NOMO-1 treated with DMSO at 0.1 percent for 48 hours (cell line): ENCODE measurements around the gene FRAT1.
"Not testable (repeated sequence)": the region's sequence is repeated elsewhere in the genome, so short reads cannot be mapped to it uniquely, and the experiment has no call there.

Source experiments
- DNase-seq: peaks from one replicate; lab custom pipeline; 2025; ENCODE audit not compliant: unreplicated experiment; lab: John Stamatoyannopoulos, UW

FRAT1 gene

GRCh38 chr10:97334370-97335175, 15.5 kb downstream of the FRAT1 start, which contains the start of gene FRAT2:
FRAT2 (minus strand) TSS chr10:97334729; CDS start chr10:97334572, 157 bp downstream.
- DNase-seq, result peak; percentile 82

GRCh38 chr10:97335188-97335619, 16.1 kb downstream of the FRAT1 start:
- DNase-seq, result no peak

- peak; percentile 4 for DNase-seq
Observed at GRCh38 chr10:97336006-97336405, 16.9 kb downstream of the FRAT1 start.

- no peak for DNase-seq
Observed at GRCh38 chr10:97336446-97336845, 17.4 kb downstream of the FRAT1 start.

GRCh38 chr10:97336942-97337831, 18.1 kb downstream of the FRAT1 start:
- DNase-seq, result no peak

- DNase-seq, result no peak
Observed at GRCh38 chr10:97338041-97338440, 19.0 kb downstream of the FRAT1 start.

GRCh38 chr10:97341416-97341815, 22.3 kb downstream of the FRAT1 start:
- DNase-seq, result no peak

GRCh38 chr10:97343664-97344063, 24.6 kb downstream of the FRAT1 start:
- DNase-seq, result not testable (repeated sequence)

DNA sequence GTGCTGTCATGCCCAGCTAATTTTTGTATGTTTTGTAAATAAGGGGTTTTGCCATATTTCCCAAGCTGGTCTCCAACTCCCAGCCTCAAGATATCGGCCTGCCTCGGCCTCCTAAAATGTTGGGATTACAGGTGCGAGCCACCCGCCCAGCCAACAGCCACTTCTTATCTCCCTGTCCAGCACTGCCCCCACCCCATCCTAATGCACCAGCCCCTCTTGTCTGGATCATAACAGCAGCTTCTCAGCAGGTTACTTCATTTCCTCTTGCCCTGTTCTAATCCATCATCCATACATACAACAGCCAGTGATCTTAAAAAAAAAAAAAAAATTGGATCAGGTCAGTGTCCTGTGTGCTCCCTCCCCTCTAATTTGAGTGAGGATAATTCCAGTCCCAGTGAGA, 28.2 kb downstream of the FRAT1 start:
- no peak for DNase-seq

DNA sequence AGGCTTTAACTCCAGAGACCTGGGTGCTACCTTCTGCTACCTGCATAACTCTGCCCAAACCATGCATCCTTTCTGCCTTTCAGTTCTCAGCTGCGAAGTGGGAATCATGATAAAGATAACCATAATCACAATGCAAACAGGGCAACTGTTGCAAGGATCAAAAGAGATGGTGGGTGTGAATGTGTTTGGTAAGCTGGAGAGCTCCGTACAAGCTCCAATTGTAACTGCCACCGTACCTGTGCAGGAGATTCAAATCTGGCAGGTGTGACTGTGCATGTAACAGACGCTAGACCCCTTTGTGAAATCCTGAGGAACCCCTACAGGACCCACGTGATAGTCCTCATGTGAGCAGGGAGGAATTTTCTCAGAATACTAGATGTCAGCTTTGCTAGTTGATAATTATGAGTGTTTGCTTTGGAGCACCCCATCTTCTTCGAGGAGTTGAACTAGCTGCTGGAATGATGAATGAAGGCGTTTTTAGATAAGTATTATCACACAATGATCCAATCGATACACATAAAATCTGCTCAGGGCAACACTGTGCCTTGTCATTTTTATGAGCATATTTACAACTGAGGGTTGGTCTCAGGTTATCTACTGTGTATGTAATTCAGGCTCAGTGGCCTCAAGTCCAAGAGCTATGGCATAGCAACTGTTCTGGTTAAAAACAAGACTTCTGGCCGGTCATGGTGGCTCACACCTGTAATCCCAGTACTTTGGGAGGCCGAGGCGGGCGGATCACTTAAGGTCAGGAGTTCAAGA, 30.9 kb downstream of the FRAT1 start:
- DNase-seq, result no peak

- no peak for DNase-seq
Observed at GRCh38 chr10:97353945-97354344, 34.9 kb downstream of the FRAT1 start.

DNA sequence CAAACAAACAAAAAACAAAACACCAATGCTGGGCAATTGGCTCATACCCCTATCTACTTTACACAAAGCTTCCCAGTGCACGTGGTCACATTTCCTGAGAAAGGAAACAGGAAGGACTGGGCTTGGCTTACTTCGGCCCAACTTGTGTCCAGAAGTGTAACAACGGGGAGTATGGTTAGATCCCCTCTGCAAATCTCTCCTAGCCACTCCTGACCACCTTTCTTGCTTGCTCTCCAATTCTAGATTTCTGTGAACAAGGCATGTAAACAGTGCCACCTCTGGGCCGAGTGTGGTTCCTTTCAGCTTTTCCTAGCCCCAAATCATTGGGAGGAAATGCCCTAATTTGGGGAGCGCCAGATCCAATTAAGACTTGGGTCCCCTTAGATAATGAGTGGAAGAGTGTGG, 36.5 kb downstream of the FRAT1 start:
- DNase-seq, result peak; percentile 47

GRCh38 chr10:97356318-97356914, 37.3 kb downstream of the FRAT1 start:
- DNase-seq, result peak; percentile 65

DNA sequence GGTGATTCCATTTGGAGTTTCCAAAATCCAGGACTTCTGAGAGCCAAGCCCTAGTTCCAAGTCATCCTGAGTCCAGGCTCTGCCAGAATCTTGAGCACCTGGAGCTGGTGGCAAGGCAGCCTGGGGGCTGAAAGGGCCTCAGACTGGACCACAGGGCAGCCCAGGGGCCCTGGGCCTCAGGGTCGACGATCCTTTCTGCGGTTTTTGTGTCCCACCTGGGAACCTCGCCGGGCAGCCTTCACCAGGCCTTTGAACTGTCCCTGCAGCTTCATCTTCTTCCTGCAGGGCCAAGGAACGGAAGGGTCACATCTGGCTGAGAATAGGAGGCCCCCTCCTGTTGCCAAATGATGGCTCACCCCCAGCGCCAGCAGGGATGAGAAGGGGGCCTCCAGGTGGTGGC, 37.8 kb downstream of the FRAT1 start:
- DNase-seq, result no peak

- DNase-seq, result no peak
Observed at GRCh38 chr10:97358349-97358748, 39.3 kb downstream of the FRAT1 start.

DNA sequence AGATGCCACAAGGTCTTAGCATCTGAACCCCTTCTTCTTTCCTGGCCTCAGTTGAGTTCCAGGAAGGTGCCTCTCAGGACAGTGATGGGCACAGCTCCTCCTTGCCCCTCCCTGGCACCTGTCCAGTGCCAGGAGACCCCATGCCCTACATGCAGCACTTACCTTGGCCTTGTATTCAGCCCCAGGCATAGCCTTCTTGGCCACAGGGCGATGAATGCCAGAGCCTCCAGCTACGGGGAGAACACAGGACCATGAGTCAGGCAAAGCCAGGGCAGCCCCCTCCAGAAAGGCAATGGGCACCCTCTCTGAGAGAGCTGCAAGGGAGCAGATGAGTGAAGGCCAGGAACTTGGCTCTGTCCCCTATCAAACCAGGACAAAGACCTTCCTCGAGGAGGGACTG, 39.7 kb downstream of the FRAT1 start:
- no peak for DNase-seq

DNA sequence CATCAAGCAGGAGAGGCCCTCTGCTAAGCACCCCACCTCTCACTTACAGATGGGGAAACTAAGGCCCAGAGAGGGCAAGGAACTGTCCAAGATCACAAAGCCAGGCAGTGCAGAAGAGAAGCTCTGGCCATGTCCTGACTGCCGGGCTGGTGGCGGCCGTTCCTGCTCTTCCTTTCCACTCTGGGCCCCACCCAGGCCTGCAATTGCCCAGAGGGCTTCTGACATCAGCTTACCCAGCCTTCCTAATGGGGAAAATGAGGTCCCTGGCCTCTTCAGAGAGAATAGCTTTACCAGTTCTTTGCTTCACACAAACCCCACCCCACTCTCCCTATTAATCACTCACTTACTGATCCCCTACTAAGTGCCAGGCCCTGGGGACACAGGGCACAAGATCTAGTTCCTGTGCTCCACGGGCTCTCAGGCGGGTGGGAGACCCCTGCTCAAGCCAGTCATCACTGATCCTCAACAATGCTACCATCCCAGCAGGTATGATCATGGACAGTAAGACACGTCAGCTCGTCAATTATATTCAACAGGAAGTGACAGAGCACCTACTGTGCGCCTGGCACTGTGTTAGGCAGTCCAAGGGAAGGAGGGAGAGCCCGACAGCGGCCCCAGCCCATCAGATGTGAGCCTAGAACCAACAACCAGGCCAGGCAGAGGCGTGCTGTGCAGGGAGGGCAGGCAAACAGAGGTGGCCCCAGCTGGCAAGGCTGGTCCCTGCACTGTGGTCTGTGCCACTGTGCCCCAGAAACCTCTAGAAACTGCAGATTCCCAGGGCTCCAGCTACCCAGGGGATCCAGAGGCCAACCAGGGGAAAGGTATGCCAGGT, 41.9 kb downstream of the FRAT1 start:
- DNase-seq, result no peak

- DNase-seq, result no peak
Observed at GRCh38 chr10:97361537-97361901, 42.4 kb downstream of the FRAT1 start.

DNA sequence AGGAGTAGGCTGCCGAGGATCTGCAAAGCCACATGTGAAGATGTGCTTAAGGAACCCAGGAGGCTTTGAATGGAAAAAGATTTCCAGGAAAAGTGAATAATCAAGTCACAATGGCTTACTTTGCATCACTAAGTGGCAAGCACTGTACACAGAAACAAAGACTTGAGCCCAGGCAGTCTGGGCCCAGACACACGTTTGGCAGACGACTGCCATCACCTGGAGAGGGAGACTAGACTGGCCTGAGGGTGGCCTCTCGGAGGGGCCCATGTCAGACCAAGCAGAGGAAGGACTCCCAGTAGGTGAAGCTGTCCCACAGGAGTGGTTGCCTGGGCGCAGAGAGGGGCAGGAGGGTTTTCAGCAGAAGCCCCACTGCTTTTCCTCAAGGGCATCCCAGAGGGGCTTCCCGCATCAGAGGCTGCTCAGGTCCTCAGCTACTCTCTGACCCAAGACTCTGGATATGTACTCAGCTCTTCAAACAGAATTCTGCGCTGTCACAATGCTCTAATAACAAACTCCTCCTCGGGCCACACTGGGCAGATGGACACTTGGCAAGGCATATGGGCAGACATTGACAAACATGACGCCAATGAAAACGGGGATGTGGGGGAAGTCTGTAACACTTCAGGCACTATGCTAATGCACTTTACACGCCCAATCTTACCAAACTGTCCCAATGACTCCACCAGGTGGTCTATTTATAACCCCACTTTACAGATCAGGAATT, 43.4 kb downstream of the FRAT1 start:
- DNase-seq, result no peak
